ENCODE measurements around the gene NOTO. TPM values are rescaled to one million over a fixed set of nuclear protein-coding genes. Genes with fewer than 3 reads are reported as not detected.

NOTO gene
- polyA plus RNA-seq, 1 donor (not counting 4 experiments of a cell fraction or from before 2014, with no cell fraction given), result not detected

GRCh38 chr2:73175663-73176204 lies 26.6 kb upstream of the NOTO start:
- dilution Hi-C loops (cut with MboI; ENCODE audit: extremely low pct_ligation_motif_present, low sequenced_read_pairs), result no loop called here
- TF ChIP-seq CTCF (optimal IDR thresholded peaks at IDR 0.05 in 1 of 3, IDR thresholded peaks at IDR 0.05 in 1 of 3, conservative IDR thresholded peaks at IDR 0.05 in 1 of 3; ENCODE audit: extremely low read depth in 1 of 3, insufficient read depth in 2 of 3, low read length in 3 of 3) (no peak), EZH2 (IDR thresholded peaks at IDR 0.05; ENCODE audit: low read length) (peak; percentile 92)
- Histone ChIP-seq H3K9me3 (ENCODE audit: control insufficient read depth, low read depth, low read length) (no peaks in the 10 kb centered on the region), H3K79me2 (ENCODE audit: control insufficient read depth, insufficient read depth, low read length) (no peaks in the 10 kb centered on the region), H2AFZ (ENCODE audit: control insufficient read depth, low read length) (peak overlapping the region; percentile 53), H3K27me3 (ENCODE audit: control insufficient read depth, extremely low read depth, insufficient read depth, low read length) (peaks cover 31% of the 10 kb centered on the region), H3K4me3 (ENCODE audit: control insufficient read depth in 2 of 3, extremely low read depth in 1 of 3, insufficient read depth in 2 of 3, low read depth in 1 of 3, low read length in 3 of 3) (peak overlapping the region; percentile 16 to 57 (median 25)), H3K4me1 (ENCODE audit: control insufficient read depth, extremely low read depth, insufficient read depth, low read length) (peaks cover 19% of the 10 kb centered on the region), H3K9ac (ENCODE audit: control insufficient read depth, extremely low read depth, insufficient read depth, low read length) (peak overlapping the region; percentile 44), H3K36me3 (ENCODE audit: control insufficient read depth in 2 of 2, extremely low read depth in 1 of 2, insufficient read depth in 2 of 2, low read length in 2 of 2) (no peaks in the 10 kb centered on the region), H3K9me1 (ENCODE audit: control insufficient read depth, extremely low read depth, insufficient read depth, low read length) (no peaks in the 10 kb centered on the region), H3K27ac (ENCODE audit: control insufficient read depth, insufficient read depth, low read length) (no peak overlapping the region), H4K20me1 (ENCODE audit: control insufficient read depth, extremely low read depth, insufficient read depth, low read length) (no peaks in the 10 kb centered on the region), H3K4me2 (ENCODE audit: control insufficient read depth, extremely low read depth, insufficient read depth, low read depth, low read length) (peak overlapping the region; percentile 95)
- no peak for DNase-seq (ENCODE audit: low read depth, low spot score)
- FAIRE-seq, result no peak

GRCh38 chr2:73176205-73176880 lies 26.0 kb upstream of the NOTO start:
- no peak for FAIRE-seq
- Histone ChIP-seq H3K36me3 (ENCODE audit: control insufficient read depth in 2 of 2, extremely low read depth in 1 of 2, insufficient read depth in 2 of 2, low read length in 2 of 2) (no peaks in the 10 kb centered on the region), H3K4me1 (ENCODE audit: control insufficient read depth, extremely low read depth, insufficient read depth, low read length) (peaks cover 19% of the 10 kb centered on the region), H3K9me1 (ENCODE audit: control insufficient read depth, extremely low read depth, insufficient read depth, low read length) (no peaks in the 10 kb centered on the region), H3K9ac (ENCODE audit: control insufficient read depth, extremely low read depth, insufficient read depth, low read length) (peak overlapping the region; percentile 44), H4K20me1 (ENCODE audit: control insufficient read depth, extremely low read depth, insufficient read depth, low read length) (no peaks in the 10 kb centered on the region), H3K27ac (ENCODE audit: control insufficient read depth, insufficient read depth, low read length) (no peak overlapping the region), H3K4me2 (ENCODE audit: control insufficient read depth, extremely low read depth, insufficient read depth, low read depth, low read length) (peak overlapping the region; percentile 95), H3K27me3 (ENCODE audit: control insufficient read depth, extremely low read depth, insufficient read depth, low read length) (peaks cover 31% of the 10 kb centered on the region), H3K9me3 (ENCODE audit: control insufficient read depth, low read depth, low read length) (no peaks in the 10 kb centered on the region), H3K4me3 (ENCODE audit: control insufficient read depth in 2 of 3, extremely low read depth in 1 of 3, insufficient read depth in 2 of 3, low read depth in 1 of 3, low read length in 3 of 3) (peak overlapping the region; percentile 16 to 76 (median 68)), H2AFZ (ENCODE audit: control insufficient read depth, low read length) (peak overlapping the region; percentile 53), H3K79me2 (ENCODE audit: control insufficient read depth, insufficient read depth, low read length) (no peaks in the 10 kb centered on the region)
- dilution Hi-C loops (cut with MboI; ENCODE audit: extremely low pct_ligation_motif_present, low sequenced_read_pairs), result no loop called here
- DNase-seq (ENCODE audit: low read depth, low spot score), result no peak
- TF ChIP-seq CTCF (optimal IDR thresholded peaks at IDR 0.05 in 1 of 3, IDR thresholded peaks at IDR 0.05 in 1 of 3, conservative IDR thresholded peaks at IDR 0.05 in 1 of 3; ENCODE audit: extremely low read depth in 1 of 3, insufficient read depth in 2 of 3, low read length in 3 of 3) (no peak), EZH2 (IDR thresholded peaks at IDR 0.05; ENCODE audit: low read length) (peak; percentile 80)
